HS-27A (cell line): ENCODE measurements around the gene MGAT2.
A peak's percentile ranks its signal among the peaks of the same experiment; 100 is the strongest.
"Not testable (repeated sequence)": the region's sequence is repeated elsewhere in the genome, so short reads cannot be mapped to it uniquely, and the experiment has no call there.

Experiments used
- DNase-seq: peaks from one replicate; pipeline ENCODE4 v3.0.0-alpha.2; 2012; ENCODE audit warnings: low read depth, missing footprints

The MGAT2 gene

DNA sequence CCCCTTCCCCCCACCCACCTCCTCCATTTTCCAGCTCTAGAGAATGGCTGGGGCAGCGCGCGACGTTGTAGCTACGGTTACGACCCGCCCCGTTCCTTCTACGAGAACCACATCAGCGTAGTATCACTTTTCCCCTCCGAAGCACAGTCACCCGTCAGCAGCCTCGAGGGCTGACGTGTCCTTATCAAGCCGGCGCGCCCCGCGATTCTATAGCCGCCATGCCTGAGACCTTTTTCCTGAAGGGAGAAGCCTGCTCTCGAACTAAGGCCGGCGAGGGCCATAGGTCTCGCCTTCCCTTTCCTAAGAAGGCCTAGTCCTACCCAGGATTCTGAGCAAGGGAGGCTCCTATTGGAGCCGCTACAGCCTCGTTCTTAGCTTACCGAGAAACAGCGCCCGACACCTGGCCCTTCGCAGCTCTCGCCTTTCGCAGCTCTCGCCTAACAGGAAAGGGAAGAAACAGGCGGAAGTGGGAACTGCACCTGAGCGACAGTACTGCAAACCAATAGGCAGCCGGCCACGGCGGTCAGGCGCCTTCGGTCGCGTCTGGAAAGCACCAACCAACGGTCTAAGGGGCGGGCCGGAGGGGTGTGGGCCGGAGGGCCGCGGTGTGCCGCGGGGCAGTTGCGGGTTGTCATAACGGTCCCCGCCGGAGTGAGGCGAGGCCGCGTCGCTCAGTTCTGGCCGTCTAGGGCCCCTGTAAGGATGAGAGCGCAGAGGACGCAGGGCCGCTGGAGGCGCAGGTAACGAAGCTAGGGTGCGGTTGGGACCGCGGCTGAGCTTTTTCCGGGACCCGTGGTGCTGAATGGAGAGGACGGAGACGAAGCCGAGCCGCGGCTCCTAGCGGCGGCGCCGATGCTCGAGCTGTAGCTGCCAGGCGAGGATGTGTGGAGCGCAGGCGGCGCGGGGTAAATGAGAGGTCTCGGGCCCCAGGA, at the start of gene MGAT2, which contains the start of gene RPL36AL:
TSS of gene MGAT2 (plus strand) at position 618 of the 932 bp plus-strand sequence. CDS start 470 bp downstream, outside the sequence.
TSS of gene RPL36AL (minus strand) at position 445 of the 932 bp plus-strand sequence. CDS start 1,522 bp downstream, outside the sequence.
- DNase-seq: peak; percentile 96

GRCh38 chr14:49574038-49574437, 46.6 kb upstream of the MGAT2 start:
- no peak for DNase-seq

- DNase-seq: no peak
Measured at GRCh38 chr14:49578141-49578540, 42.5 kb upstream of the MGAT2 start.

- no peak for DNase-seq
Measured at GRCh38 chr14:49579841-49580240, 40.8 kb upstream of the MGAT2 start.

DNA sequence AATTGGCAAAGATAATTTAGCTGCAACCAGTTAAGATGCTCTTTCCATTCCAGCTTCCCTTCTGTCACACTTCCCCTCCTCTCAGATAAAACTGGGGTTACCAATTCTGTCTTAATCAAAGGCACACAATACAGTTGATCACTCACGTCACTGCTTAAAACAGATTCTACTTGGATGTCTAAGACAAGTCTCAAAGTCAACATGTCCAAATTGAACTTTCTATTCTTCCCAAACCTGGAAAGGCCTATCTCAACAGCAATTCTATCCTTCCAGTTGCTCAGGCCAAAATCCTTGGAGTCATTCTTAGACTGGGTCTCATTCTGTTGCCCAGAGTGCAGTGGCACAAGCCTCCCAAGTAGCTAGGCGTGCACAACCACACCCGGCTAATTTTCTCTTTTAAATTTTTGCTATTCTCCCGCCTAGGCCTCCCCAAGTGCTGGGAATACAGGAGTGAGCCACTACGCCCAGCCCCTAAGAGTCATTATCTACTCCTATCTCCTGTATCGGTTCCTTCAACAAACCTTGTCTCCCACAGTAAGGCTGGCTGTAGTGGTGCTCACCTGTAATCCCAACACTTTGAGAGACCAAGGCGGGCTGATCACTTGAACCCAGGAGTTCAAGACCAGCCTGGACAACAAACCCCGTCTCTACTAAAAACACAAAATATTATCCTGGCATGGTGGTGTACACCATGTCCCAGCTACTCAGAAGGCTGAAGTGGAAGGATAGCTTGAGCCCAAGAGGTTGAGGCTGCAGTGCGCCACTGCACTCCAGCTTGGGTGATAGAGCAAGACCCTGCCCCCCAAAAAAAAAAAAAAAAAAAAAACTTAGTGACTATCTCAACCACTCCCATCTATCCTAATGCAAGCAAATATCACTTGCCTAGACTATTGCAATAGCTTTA, 39.1 kb upstream of the MGAT2 start:
- no peak for DNase-seq

- DNase-seq: no peak
Measured at GRCh38 chr14:49582113-49582977, 38.3 kb upstream of the MGAT2 start.

DNA sequence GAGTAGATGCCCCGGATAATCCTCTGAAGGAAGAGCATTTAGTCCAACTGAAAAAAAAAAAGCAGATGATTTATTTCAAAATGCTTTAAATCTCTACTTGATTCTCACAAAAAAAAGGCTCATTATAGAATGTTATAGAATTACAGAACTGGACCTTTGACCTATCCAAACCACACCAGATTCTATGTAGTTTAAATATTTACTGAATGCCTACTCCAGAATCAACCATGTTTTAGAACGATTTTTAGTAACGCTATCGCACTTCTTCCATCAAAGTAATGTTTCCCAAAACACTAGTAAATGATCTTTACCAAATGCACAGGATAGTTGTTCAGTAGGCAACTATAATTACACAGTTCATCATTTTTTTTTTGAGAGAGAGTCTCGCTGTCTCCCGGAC, 37.0 kb upstream of the MGAT2 start:
- no peak for DNase-seq

DNA sequence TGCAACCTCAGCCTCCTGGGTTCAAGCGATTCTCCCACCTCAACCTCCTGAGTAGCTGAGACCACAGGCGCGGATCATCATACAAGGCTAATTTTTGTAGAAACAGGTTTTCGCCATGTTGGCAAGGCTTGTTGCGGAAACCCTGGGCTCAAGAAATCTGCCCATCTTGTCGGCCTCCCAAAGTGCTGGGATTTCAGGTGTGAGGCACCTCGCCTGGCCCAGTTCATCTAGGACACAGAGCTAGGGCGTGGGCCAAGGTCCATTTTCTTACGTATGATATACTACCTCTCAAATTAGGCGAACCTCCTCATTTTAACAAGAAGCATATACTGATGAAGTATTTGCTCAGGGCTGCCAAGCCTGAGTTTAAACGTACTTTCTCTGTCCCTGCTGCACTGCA, 36.5 kb upstream of the MGAT2 start:
- DNase-seq: no peak

- DNase-seq: not testable (repeated sequence)
Measured at GRCh38 chr14:49584981-49585640, 35.5 kb upstream of the MGAT2 start.

DNA sequence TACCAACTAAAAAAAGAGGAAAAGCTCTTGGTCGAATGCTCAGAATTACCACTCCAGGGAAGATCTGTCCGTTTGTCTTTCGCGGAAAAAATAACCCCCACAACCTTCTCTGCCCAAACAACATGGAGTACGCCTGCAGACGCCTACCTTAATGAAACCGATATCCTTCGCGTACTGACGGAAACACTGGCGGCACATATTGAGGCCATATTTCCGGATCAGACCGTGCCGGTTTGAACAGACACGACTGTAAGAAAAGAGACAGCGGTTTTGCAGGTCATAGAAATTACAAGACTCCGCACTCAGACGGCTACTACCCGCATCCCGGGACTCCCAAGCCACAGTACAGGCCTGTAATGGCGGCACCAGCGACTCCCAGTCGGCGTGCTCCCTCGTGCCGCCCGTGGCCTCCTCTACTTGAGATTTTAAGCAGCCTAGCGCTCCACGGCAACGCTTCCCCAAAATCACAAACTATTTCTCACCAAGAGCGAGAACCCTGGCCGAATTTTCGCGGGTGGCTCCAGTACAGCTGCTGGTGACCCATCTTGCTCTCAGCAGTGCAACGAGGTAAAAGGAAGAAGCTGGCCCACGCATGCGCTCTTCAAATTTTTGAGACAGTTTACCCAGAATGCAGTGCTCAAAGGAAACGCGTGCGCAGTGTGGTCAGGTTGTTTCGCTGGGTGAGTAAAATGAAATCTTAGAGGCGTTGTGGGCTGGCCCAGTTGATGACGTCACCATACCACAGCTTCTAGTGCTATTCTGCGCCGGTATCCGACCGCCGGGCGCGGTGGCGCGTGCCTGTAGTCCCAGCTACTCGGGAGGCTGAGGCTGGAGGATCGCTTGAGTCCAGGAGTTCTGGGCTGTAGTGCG, 34.6 kb upstream of the MGAT2 start, which contains the start of gene RPS29:
TSS of gene RPS29 (minus strand) at position 578 of the 870 bp plus-strand sequence. CDS start at position 544, 34 bp downstream.
- DNase-seq: peak; percentile 99

GRCh38 chr14:49586673-49587460, 33.7 kb upstream of the MGAT2 start:
- DNase-seq: peak; percentile 67

DNA sequence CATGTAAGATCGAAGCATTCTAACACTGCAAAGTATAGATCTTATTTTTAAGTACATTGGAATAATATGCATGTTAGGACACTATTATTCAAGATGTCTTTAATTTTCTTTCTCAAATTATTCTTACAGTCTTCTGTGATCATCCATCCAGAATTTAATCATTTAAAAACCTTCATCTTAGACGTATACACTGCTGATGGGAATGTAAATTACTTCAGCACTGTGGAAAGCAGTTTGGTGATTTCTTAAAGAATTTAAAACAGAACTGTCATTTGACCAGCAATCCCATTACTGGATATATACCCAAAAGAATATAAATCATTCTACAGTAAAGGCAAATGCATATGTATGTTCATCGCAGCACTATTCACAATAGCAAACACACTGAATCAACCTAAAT, 31.2 kb upstream of the MGAT2 start:
- DNase-seq: no peak

GRCh38 chr14:49593016-49593415, 27.6 kb upstream of the MGAT2 start:
- DNase-seq: no peak

DNA sequence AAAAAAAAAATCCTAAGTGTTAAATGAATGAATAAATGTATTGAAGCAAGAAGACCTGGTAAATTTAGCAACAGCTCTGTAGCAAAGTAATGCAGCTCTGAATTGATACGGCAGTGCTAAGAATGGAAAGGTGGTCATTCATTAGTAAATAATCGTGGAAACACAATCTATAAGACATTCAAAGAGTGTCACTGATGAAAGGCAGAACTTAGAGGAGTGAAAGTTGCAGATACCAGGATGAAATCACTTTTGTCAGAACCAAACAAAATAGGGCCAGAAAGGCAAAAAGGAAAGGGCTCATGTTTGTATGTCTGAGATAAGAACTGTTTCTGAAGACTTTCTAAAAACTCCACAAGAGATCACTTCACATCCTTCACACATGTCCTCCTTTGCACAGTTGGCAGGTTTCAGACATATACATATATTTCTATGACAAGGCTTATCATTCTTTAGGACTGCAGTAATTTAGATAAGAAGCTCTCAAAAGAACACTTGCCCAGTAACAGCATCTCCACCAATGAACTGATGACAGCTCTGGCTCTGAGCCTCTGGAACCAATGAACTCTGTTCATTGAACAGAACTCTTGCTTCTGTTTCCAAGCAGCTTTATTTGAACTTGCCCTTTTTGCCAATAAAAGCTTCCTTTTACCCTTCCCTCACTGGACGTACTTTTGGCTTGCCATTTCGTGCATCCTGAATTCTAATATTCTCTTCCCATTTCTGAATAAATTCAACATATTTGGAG, 26.1 kb upstream of the MGAT2 start:
- DNase-seq: no peak

GRCh38 chr14:49598189-49598484, 22.5 kb upstream of the MGAT2 start:
- no peak for DNase-seq

- peak; percentile 73 for DNase-seq
Measured at GRCh38 chr14:49598485-49599300, 21.9 kb upstream of the MGAT2 start, which contains the start of gene LRR1. Gene LRR1 (plus strand): TSS chr14:49598940. CDS start chr14:49599021, 81 bp downstream.

DNA sequence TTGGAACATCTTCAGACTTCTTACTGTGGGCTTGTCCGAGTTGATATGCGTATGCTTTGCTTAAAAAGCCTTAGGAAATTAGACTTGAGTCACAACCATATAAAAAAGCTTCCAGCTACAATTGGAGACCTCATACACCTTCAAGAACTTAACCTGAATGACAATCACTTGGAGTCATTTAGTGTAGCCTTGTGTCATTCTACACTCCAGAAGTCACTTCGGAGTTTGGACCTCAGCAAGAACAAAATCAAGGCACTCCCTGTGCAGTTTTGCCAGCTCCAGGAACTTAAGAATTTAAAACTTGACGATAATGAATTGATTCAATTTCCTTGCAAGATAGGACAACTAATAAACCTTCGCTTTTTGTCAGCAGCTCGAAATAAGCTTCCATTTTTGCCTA, 13.0 kb upstream of the MGAT2 start:
- DNase-seq: no peak

DNA sequence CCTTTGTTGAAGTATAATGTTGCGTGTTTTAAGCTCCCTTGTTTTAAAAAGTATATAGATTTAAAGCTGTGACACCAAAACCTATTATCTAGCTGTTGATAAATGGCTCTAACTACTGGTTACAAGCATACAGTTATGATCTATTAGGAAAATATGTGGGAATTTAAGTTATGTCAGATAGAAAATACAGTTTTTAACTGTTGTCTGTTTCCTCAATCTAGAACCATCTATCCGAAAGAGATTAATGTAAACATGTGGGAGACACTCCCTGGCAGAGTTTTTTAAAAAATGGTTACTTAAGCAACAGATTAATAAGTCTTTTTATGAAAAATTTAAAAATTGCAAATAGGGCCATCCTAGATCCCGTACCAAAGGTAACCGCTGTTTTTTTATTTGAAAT, 8.3 kb upstream of the MGAT2 start:
- no peak for DNase-seq
